Neural progenitor cell (in vitro differentiated cells): ENCODE measurements around the gene RASA1.

Experiments
- EZH2phosphoT487 ChIP-seq: fragments of 200-600 bp; sonication (generic); IDR thresholded peaks from 2 replicates; pipeline ENCODE4 v1.6.1; 2017; ENCODE audit warnings: antibody characterized with exemption
- TF ChIP-seq, protein P1 (sequence below): fragments of 200-600 bp; sonication (generic); IDR thresholded peaks from 2 replicates; pipeline ENCODE4 v1.5.1; 2017; ENCODE audit warnings: antibody characterized with exemption, mild to moderate bottlenecking

DNA sequence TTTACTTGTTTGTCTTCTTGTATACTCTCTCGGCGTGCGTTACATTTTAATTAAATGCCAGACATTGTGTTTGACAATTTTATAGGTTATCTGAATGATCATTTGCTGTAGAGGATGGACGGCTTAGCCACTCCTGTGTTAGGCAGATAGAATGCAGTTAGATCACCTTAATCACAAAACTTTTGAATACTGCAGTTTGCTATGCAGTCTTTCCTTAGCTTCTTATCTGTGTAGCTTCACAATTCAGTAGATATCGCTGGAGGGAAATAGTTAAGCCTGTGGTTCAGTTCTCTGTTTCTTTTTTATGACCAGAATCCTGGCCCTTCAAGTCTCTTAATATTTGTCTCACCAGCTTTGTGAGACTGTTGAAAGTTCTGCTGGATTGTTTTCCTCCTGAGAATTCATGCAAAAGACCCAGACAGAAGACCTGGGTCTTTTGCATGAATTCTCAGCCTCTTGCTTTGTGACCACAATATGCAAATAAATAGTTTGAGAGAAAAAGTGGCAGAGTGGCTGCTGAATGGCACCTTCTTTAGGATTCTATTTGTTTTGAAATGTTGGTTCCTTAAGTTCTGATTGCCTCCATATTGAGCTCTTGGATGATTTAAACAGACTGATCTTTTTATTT is 40.2 kb downstream of the RASA1 start:
- TF ChIP-seq, protein P1, sequence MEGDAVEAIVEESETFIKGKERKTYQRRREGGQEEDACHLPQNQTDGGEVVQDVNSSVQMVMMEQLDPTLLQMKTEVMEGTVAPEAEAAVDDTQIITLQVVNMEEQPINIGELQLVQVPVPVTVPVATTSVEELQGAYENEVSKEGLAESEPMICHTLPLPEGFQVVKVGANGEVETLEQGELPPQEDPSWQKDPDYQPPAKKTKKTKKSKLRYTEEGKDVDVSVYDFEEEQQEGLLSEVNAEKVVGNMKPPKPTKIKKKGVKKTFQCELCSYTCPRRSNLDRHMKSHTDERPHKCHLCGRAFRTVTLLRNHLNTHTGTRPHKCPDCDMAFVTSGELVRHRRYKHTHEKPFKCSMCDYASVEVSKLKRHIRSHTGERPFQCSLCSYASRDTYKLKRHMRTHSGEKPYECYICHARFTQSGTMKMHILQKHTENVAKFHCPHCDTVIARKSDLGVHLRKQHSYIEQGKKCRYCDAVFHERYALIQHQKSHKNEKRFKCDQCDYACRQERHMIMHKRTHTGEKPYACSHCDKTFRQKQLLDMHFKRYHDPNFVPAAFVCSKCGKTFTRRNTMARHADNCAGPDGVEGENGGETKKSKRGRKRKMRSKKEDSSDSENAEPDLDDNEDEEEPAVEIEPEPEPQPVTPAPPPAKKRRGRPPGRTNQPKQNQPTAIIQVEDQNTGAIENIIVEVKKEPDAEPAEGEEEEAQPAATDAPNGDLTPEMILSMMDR = no peak
- TF ChIP-seq EZH2phosphoT487 = no peak
